Transverse colon (tissue), 4 donors: ENCODE results near the gene TLE3.

Experiments
- CTCF ChIP-seq, 5 experiments: fragments of 200-600 bp in 3 of 5; fragments of 450-650 bp in 2 of 5; sonication (generic) in 3 of 5; IDR thresholded peaks; 1 replicate in 2 of 5; 2 replicates in 3 of 5; pipeline ENCODE4 v1.5.1; 2016 to 2017; ENCODE audit warnings: antibody characterized with exemption in 5 of 5, inconsistent platforms in 3 of 5, mild to moderate bottlenecking in 2 of 5, moderate library complexity in 1 of 5
- POLR2A ChIP-seq: fragments of 450-650 bp; IDR thresholded peaks from one replicate; pipeline ENCODE4 v1.6.1; 2016; ENCODE audit warnings: antibody characterized with exemption, mild to moderate bottlenecking, moderate library complexity
- POLR2AphosphoS5 ChIP-seq, 3 donors: sonication (generic); formaldehyde crosslinking; IDR thresholded peaks; one replicate each; pipeline ENCODE4 v1.6.1; 2016; ENCODE audit warnings: antibody characterized with exemption in 3 of 3

- TF ChIP-seq CTCF (IDR thresholded peaks at IDR 0.05) (no peak), POLR2AphosphoS5 (IDR thresholded peaks at IDR 0.05) (no peak), POLR2A (no peak)
These were observed 4.6 kb downstream of the TLE3 start for GRCh38 chr15:70093070-70093469.
